GM19438 (cell line): ENCODE data around the gene STARD10.
"Not testable (repeated sequence)": the region's sequence is repeated elsewhere in the genome, so short reads cannot be mapped to it uniquely, and the experiment has no call there.

Experiments
- ATAC-seq: cut with Tn5 transposase; IDR thresholded peaks from one replicate; pipeline ENCODE4 v1.9.1; 2021; ENCODE audit warnings: low read depth; ENCODE audit not compliant: unreplicated experiment

Gene STARD10

GRCh38 chr11:72808331-72808798, 14.5 kb upstream of the STARD10 start:
- ATAC-seq: no peak

GRCh38 chr11:72807792-72808191, 13.9 kb upstream of the STARD10 start:
- ATAC-seq: no peak

DNA sequence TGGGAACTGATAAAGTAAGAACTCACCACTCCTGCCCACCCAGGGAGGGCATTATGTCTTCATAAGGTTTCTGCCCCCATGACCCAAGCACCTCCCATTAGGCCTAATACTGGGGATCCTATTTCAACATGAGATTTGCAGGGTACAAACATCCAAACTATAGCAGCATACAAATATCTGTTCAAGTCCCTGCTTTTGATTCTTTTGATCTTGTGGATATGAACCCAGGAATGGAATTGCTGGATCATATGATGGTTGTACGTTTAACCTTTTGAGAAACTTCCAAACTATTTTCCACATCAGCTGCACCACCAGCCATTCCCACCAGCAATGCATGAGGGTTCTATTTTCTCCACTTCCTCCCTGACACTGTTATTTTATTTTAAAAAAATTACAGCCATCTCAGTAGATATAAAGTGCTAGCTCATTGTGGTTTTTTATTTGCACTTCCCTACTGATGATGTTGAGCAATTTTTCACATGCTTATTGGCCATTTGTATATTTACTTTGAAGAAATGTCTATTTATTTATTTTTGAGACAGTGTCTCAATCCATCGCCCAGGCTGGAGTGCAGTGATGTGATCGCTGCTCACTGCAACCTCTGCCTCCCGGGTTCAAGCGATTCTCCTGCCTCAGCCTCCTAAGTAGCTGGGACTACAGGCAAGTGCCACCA, 13.3 kb upstream of the STARD10 start:
- no peak for ATAC-seq

DNA sequence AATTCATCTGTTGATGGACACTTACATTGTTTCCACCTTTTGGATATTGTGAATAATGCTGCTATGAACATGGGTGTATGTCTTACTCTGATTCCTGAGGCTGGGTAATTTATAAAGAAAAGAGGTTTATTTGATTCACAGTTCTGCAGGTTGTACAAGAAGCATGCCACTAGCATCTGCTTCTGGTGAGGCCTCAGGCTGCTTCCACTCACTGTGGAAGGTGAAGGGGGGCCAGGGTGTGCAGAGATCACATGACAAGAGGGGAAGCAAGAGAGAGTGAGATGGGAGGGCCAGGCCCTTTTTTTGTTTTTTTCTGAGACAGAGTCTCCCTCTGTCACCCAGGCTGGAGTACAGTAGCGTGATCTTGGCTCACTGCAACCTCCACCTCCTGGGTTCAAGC, 12.5 kb upstream of the STARD10 start:
- ATAC-seq: not testable (repeated sequence)

DNA sequence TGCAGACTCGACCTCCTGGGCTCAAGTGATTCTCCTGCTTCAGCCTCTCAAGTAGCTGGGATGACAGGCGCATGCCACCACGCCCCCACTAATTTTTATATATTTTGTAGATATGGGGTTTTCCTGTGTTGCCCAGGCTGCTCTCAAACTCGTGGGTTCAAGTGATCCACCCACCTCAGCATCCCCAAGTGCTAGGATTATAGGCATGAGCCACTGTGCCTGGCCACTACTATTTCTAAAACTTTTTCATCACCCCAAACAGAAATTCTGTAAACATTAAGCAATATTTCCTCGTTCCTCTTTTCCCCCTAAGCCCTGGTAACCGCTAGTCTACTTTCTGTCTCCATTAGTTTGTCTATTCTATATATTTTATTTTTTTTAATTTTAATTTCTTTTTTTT, 11.4 kb upstream of the STARD10 start:
- no peak for ATAC-seq

- ATAC-seq: no peak
These were observed 9.0 kb upstream of the STARD10 start for GRCh38 chr11:72802822-72803221.

- ATAC-seq: no peak
These were observed 5.6 kb upstream of the STARD10 start for GRCh38 chr11:72799441-72799840.

GRCh38 chr11:72798361-72798760, 4.5 kb upstream of the STARD10 start:
- ATAC-seq: no peak

DNA sequence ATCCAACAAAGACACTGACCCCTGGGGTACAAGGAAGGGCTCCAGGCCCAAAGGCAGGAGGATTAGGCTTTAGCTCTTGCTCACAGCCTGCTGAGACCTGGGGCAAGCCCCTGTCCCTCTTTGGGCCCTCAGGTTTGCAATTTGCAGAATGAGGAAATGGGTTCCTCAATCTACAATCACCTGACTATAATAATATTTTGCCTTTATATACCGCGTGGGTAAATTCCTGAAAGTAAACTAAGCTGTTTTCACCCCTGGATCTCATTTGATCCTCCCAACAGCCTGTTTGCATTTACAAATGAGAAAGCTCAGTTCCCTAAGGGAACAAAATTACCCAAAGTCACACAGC, 797 bp downstream of the STARD10 start:
- no peak for ATAC-seq

DNA sequence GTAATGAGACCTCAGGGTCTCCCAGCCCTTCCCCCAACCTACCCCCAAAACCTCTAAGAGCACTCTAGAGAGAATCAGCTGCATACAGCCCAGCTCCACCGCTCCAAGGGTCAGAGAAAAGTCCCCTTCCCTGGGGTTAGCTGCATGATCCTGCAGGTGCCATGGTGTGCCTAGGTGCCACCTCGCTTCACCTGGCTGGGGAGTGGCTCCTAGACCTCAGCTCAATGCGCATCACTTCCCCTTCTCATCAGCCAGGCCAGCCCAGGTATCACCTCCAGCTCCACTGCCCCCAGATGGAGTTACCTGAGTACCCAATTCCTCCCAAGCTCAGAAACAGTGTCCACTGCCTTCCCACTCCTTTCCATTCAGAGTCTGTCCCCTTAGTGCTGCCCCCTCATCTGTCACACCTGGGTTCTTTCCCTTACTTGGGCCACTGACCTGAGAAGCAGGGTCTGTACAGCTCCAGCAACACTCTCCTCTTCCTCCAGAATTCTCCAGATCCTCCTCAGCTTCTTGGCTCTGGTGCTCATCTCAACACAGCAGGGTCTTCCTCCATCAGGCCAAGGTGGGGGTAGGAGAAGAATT, 1.3 kb downstream of the STARD10 start:
- no peak for ATAC-seq

- not testable (repeated sequence) for ATAC-seq
These were observed 2.6 kb downstream of the STARD10 start for GRCh38 chr11:72791228-72791627.

DNA sequence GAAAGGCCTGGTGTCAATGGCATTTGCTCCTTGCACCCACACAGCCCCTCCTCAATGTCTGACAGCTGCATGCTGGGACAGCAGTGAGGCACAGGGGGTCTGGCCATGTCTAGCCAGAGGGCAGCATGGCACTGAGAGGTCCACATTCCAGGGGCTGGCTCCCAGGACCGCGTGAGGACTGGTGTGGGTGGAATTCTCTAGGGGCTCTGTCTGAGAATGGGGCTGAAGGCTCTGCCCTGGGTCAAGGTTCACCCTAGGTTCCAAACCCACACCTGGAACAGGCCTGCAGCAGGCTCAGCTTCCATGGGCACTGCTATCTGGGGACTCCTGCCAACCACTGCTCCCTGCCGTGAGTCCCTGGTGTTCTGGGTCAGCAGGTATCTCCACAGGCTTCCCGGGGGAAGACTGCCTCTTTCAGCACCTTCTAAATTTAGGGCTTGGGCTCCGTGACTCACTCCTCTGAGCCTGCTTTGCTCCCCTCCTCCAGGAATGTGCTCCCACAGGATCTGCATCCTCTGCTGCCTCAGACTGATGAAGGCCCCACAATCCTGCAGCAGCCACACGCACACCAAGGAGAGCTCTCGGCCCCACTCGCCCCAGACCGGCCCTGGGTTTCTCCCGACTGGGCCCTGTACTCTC, 4.2 kb downstream of the STARD10 start:
- no peak for ATAC-seq

- no peak for ATAC-seq
These were observed 5.6 kb downstream of the STARD10 start for GRCh38 chr11:72788241-72788640.

- no peak for ATAC-seq
These were observed 6.4 kb downstream of the STARD10 start for GRCh38 chr11:72787216-72788104.

GRCh38 chr11:72786305-72787215, 7.3 kb downstream of the STARD10 start:
- no peak for ATAC-seq

GRCh38 chr11:72784662-72785061, 9.2 kb downstream of the STARD10 start:
- no peak for ATAC-seq

DNA sequence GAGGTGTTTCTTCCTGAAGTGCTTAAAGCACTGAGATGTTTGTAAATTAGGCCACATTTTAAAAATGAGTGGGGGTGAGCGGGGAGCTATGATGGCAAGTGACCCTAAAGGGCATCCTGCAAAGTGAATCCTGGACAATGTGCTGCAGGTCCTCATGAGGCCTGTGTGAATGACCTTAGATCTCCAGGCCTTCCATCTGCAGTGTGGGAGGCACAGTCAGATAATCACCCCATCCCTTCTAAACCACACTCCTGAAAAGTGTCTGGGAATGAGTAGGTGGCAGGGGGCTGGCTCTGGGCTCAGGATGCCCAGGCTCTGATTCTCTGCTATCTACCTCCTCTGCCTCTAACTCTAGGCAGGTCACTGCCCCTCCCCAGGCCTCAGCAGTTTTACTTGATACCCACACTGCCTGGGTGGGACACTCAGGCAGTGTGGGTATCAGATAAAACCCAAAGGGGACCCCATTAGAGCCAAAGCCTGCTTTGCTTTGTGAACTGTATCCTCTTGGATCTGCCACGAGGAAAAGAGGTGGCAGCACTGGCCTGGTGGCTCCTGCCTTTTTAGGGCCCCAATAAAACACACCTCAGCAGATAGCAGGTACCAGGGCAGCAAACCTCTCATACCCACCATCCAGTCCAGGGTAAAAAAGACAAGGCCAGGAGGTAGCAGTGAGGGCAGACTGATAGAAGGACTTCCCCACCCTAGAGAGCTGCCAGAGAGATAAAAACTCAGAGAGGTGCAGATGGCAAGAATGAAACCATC, 10.5 kb downstream of the STARD10 start:
- ATAC-seq: no peak

DNA sequence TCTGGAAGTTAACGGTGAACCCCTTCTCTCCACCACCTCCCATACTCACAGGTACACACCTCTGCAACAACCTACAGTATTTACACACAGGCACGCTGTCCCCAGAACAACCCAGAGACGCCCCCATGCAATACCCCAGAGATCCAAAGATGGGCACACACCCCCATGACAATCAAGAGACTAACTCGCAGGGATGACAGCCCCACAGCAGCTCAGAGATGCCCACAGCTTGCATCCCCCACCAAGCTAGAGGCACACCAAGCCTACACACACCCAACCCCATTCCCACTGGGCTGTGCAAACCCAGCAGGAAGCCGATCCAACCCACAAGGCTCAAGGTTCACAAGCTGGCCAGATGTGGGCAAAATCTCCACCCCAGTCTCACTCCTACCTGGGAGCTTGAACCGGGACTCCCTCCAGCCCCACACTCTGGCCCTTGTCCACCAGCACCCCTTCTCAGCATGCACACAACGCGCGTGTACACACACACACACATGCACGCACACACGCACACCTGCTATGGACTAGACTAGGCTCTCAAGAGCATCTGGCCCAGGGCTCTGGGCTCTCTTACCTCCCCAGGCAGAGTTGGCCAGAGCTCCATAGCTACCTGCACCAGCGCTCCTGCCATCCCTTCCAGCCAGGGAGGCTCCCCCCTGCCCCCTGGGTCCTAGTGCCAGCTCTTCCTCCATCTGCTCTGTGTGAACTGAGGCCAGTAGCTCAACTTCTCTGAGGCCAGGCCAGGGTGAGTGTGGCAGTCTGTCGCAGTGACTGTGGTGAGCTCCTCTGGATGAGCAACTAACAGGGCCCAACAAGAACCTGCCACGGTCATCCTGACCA, 11.5 kb downstream of the STARD10 start:
- no peak for ATAC-seq
